ENCODE data around the gene CA10. TPM values are rescaled to one million over a fixed set of nuclear protein-coding genes. Genes with fewer than 3 reads are reported as not detected.

Gene CA10
- total and polyA plus RNA-seq, 9 of the 15 experiments (the other 6 are each of a cell fraction or from before 2014, with no cell fraction given) = not detected

- no TSS peak for BruUV-seq (replicated peaks)
- no peak for DNase-seq (ENCODE audit: extremely low read depth in 1 of 4, low spot score in 3 of 4)
- no peaks in the 10 kb centered on the region for H4K20me1 ChIP-seq (replicated peaks; ENCODE audit: control insufficient read depth, insufficient read depth, low read length)
- no peak overlapping the region for H2AFZ ChIP-seq (ENCODE audit: low read depth, low read length)
- POLR2A ChIA-PET = no interaction called here
- CTCF ChIA-PET (ENCODE audit: low intra/inter-chr PET ratio) = no interaction called here
- no peak for ATAC-seq
- no peak overlapping the region for H3K4me2 ChIP-seq (ENCODE audit: insufficient read depth, low read length)
- H3K27ac ChIP-seq (ENCODE audit: extremely low read depth, low read depth, low read length) = no peak overlapping the region
- H3K4me3 ChIP-seq = no peak overlapping the region
- no peak for FAIRE-seq
- WGBS (ENCODE audit: insufficient coverage, low coverage, missing lambda C conversion rate) = 0% methylated on average over 1 of the region's 1 CpG
- no peaks in the 10 kb centered on the region for H3K79me2 ChIP-seq (ENCODE audit: control insufficient read depth, insufficient read depth, low read length)
- no peaks in the 10 kb centered on the region for H3K9me3 ChIP-seq (replicated peaks; ENCODE audit: control insufficient read depth, insufficient read depth, low read depth, low read length)
- H3K4me1 ChIP-seq (replicated peaks in 1 of 2; ENCODE audit: control insufficient read depth in 2 of 2, insufficient read depth in 2 of 2, low read length in 2 of 2) = no peaks in the 10 kb centered on the region
- H3K36me3 ChIP-seq (ENCODE audit: control insufficient read depth, insufficient read depth, low read length) = no peaks in the 10 kb centered on the region
- no peaks in the 10 kb centered on the region for H3K9me1 ChIP-seq (ENCODE audit: control insufficient read depth, insufficient read depth, low read length)
- in situ Hi-C loops (cut with MboI) = no loop called here
- no peaks in the 10 kb centered on the region for H3K27me3 ChIP-seq (ENCODE audit: control insufficient read depth in 2 of 2, insufficient read depth in 2 of 2, low read length in 2 of 2)
- no peak for TF ChIP-seq EZH2 (IDR thresholded peaks at IDR 0.05; ENCODE audit: borderline replicate concordance, low read depth, low read length)
- no peak for TF ChIP-seq CXXC5 (CRISPR knock-in tag; IDR thresholded peaks at IDR 0.05)
- no peak for TF ChIP-seq KDM1A (IDR thresholded peaks at IDR 0.05)
- TF ChIP-seq, protein P1, sequence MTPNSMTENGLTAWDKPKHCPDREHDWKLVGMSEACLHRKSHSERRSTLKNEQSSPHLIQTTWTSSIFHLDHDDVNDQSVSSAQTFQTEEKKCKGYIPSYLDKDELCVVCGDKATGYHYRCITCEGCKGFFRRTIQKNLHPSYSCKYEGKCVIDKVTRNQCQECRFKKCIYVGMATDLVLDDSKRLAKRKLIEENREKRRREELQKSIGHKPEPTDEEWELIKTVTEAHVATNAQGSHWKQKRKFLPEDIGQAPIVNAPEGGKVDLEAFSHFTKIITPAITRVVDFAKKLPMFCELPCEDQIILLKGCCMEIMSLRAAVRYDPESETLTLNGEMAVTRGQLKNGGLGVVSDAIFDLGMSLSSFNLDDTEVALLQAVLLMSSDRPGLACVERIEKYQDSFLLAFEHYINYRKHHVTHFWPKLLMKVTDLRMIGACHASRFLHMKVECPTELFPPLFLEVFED (CRISPR knock-in tag; conservative IDR thresholded peaks at IDR 0.05) = no peak
- no peak for TF ChIP-seq SOX6 (IDR thresholded peaks at IDR 0.05)
- no peak for TF ChIP-seq ZNF512 (tag; IDR thresholded peaks at IDR 0.05)
- no peak for TF ChIP-seq HMGN3 (IDR thresholded peaks at IDR 0.05; ENCODE audit: borderline replicate concordance, extremely low read depth, insufficient read length, low read depth, low read length)
- no peak for TF ChIP-seq ZNF134 (CRISPR knock-in tag; conservative IDR thresholded peaks at IDR 0.05)
- TF ChIP-seq, protein P2, sequence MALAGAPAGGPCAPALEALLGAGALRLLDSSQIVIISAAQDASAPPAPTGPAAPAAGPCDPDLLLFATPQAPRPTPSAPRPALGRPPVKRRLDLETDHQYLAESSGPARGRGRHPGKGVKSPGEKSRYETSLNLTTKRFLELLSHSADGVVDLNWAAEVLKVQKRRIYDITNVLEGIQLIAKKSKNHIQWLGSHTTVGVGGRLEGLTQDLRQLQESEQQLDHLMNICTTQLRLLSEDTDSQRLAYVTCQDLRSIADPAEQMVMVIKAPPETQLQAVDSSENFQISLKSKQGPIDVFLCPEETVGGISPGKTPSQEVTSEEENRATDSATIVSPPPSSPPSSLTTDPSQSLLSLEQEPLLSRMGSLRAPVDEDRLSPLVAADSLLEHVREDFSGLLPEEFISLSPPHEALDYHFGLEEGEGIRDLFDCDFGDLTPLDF (CRISPR knock-in tag; IDR thresholded peaks at IDR 0.05) = no peak
- TF ChIP-seq RAD21 (CRISPR knock-in tag; conservative IDR thresholded peaks at IDR 0.05 in 1 of 2, IDR thresholded peaks at IDR 0.05 in 1 of 2) = no peak
- TF ChIP-seq U2AF1 (optimal IDR thresholded peaks at IDR 0.05; ENCODE audit: low read depth, low read length) = no peak
- TF ChIP-seq POLR2A (conservative IDR thresholded peaks at IDR 0.05) = no peak
- no peak for TF ChIP-seq ZNF232 (CRISPR knock-in tag; IDR thresholded peaks at IDR 0.05)
- TF ChIP-seq HNRNPLL (IDR thresholded peaks at IDR 0.05; ENCODE audit: low read depth, low read length, poor library complexity, severe bottlenecking) = no peak
- no peak for TF ChIP-seq MXI1 (IDR thresholded peaks at IDR 0.05; ENCODE audit: low read depth, low read length)
- no peak for TF ChIP-seq SNRNP70 (optimal IDR thresholded peaks at IDR 0.05; ENCODE audit: low read depth, low read length)
- no peak for TF ChIP-seq FOXA3 (CRISPR knock-in tag; conservative IDR thresholded peaks at IDR 0.05 in 1 of 2, IDR thresholded peaks at IDR 0.05 in 1 of 2)
- no peak overlapping the region for H3K9ac ChIP-seq (ENCODE audit: insufficient read depth in 1 of 2, low read depth in 2 of 2, low read length in 2 of 2)
- intact Hi-C loops (cut with micrococcal nuclease) = no loop called here
These were observed 257.3 kb downstream of the CA10 start for GRCh38 chr17:51901242-51901641.

Measured in K562 (cell line).